ENCODE measurements around the gene ZNF281. TPM values are rescaled to one million over a fixed set of nuclear protein-coding genes. Genes with fewer than 3 reads are reported as not detected.
"Not testable (repeated sequence)": the region's sequence is repeated elsewhere in the genome, so short reads cannot be mapped to it uniquely, and the experiment has no call there.

Gene ZNF281
- total RNA-seq, 2 experiments from 2014 or later: 13.5 to 13.7 TPM

GRCh38 chr1:200364091-200364759 is 45.6 kb downstream of the ZNF281 start:
- no peak for DNase-seq
- Mint-ChIP-seq H3K36me3 (ENCODE audit: low read depth) (no peaks in the 10 kb centered on the region), H3K27me3 (peaks cover 1% of the 10 kb centered on the region), H3K27ac (no peak overlapping the region), H3K9me3 (no peaks in the 10 kb centered on the region), H3K4me1 (no peaks in the 10 kb centered on the region), H3K4me3 (no peak overlapping the region)
- CTCF ChIA-PET: interaction anchor here (1.4 kb wide), 1 partner anchor 124 kb away, joined by 4 read pairs; no protein-coding TSS in a partner anchor
- POLR2A ChIA-PET: interaction anchor here (1.0 to 1.4 kb wide), 2 partner anchors 10 to 11 kb away, joined by 3 read pairs; no protein-coding TSS in a partner anchor

- POLR2A ChIA-PET: interaction anchor here (1.4 kb wide), 1 partner anchor 9 kb away, joined by 3 read pairs; no protein-coding TSS in a partner anchor
- peaks cover 1% of the 10 kb centered on the region for H3K27me3 Mint-ChIP-seq
- CTCF ChIA-PET: interaction anchor here (1.4 kb wide), 1 partner anchor 125 kb away, joined by 4 read pairs; no protein-coding TSS in a partner anchor
- H3K27ac Mint-ChIP-seq: no peak overlapping the region
- no peak overlapping the region for H3K4me3 Mint-ChIP-seq
- no peaks in the 10 kb centered on the region for H3K36me3 Mint-ChIP-seq (ENCODE audit: low read depth)
- no peaks in the 10 kb centered on the region for H3K9me3 Mint-ChIP-seq
- H3K4me1 Mint-ChIP-seq: no peaks in the 10 kb centered on the region
- no peak for DNase-seq
Measured at GRCh38 chr1:200363264-200363933, 46.4 kb downstream of the ZNF281 start.

- POLR2A ChIA-PET: no interaction called here
Measured at GRCh38 chr1:200362421-200362820, 47.4 kb downstream of the ZNF281 start.

GRCh38 chr1:200359610-200360163 is 50.1 kb downstream of the ZNF281 start:
- no peak for DNase-seq
- ChIA-PET POLR2A (no interaction called here), CTCF (interaction anchor here (0.6 kb wide), 1 partner anchor 128 kb away, joined by 3 read pairs; no protein-coding TSS in a partner anchor)
- H3K9me3 Mint-ChIP-seq: no peaks in the 10 kb centered on the region
- H3K4me1 Mint-ChIP-seq: peaks cover 12% of the 10 kb centered on the region
- no peak overlapping the region for H3K4me3 Mint-ChIP-seq
- peaks cover 1% of the 10 kb centered on the region for H3K27me3 Mint-ChIP-seq
- no peak overlapping the region for H3K27ac Mint-ChIP-seq
- no peaks in the 10 kb centered on the region for H3K36me3 Mint-ChIP-seq (ENCODE audit: low read depth)

More at GRCh38 chr1:200362421-200362820, 47.4 kb downstream of the ZNF281 start:
- no peak for DNase-seq
- Mint-ChIP-seq H3K9me3 (no peaks in the 10 kb centered on the region), H3K4me1 (no peaks in the 10 kb centered on the region), H3K27me3 (peaks cover 1% of the 10 kb centered on the region), H3K36me3 (ENCODE audit: low read depth) (no peaks in the 10 kb centered on the region), H3K27ac (no peak overlapping the region), H3K4me3 (no peak overlapping the region)
- CTCF ChIA-PET: interaction anchor here (0.5 kb wide), 1 partner anchor 146 kb away, joined by 3 read pairs; no protein-coding TSS in a partner anchor

GRCh38 chr1:200357925-200358324 is 51.9 kb downstream of the ZNF281 start:
- H3K27ac Mint-ChIP-seq; POLR2A ChIA-PET; CTCF ChIA-PET; H3K9me3 Mint-ChIP-seq; DNase-seq; H3K27me3 Mint-ChIP-seq; H3K36me3 Mint-ChIP-seq (ENCODE audit: low read depth); H3K4me3 Mint-ChIP-seq: not testable (repeated sequence)
- H3K4me1 Mint-ChIP-seq: peaks cover 29% of the 10 kb centered on the region

GRCh38 chr1:200355801-200356200 is 54.0 kb downstream of the ZNF281 start:
- H3K36me3 Mint-ChIP-seq (ENCODE audit: low read depth): no peaks in the 10 kb centered on the region
- no peak overlapping the region for H3K4me3 Mint-ChIP-seq
- no peak for DNase-seq
- ChIA-PET POLR2A (interaction anchor here (0.9 kb wide), 1 partner anchor 12 kb away, joined by 4 read pairs; no protein-coding TSS in a partner anchor), CTCF (no interaction called here)
- H3K9me3 Mint-ChIP-seq: no peaks in the 10 kb centered on the region
- no peak overlapping the region for H3K27ac Mint-ChIP-seq
- no peaks in the 10 kb centered on the region for H3K27me3 Mint-ChIP-seq
- peaks cover 44% of the 10 kb centered on the region for H3K4me1 Mint-ChIP-seq

Other genes starting within 250 kb of the ZNF281 start
- 10 to 100 TPM; 28.3 to 30.3 TPM for gene KIF14, start 210.7 kb upstream of the ZNF281 start, total RNA-seq